HuH-7 (cell line): ENCODE data around the gene DOCK4.
"Not testable (repeated sequence)": the region's sequence is repeated elsewhere in the genome, so short reads cannot be mapped to it uniquely, and the experiment has no call there.

Experiments used
- DNase-seq: peaks from one replicate; pipeline ENCODE4 v3.0.0; 2011; ENCODE audit warnings: low spot score

Gene DOCK4

GRCh38 chr7:111951052-111951451 is 255.1 kb downstream of the DOCK4 start:
- DNase-seq: no peak

- no peak for DNase-seq
Measured at GRCh38 chr7:111942450-111943081, 263.6 kb downstream of the DOCK4 start.

GRCh38 chr7:111937163-111937562 is 269.0 kb downstream of the DOCK4 start:
- DNase-seq: no peak

- no peak for DNase-seq
Measured at GRCh38 chr7:111933609-111934008, 272.6 kb downstream of the DOCK4 start.

- DNase-seq: no peak
Measured at GRCh38 chr7:111931958-111932357, 274.2 kb downstream of the DOCK4 start.

- peak; percentile 45 for DNase-seq
Measured at GRCh38 chr7:111931016-111931517, 275.1 kb downstream of the DOCK4 start.

- DNase-seq: no peak
Measured at GRCh38 chr7:111929264-111929663, 276.9 kb downstream of the DOCK4 start.

GRCh38 chr7:111927353-111928019 is 278.7 kb downstream of the DOCK4 start:
- DNase-seq: no peak

- DNase-seq: no peak
Measured at GRCh38 chr7:111920329-111920728, 285.9 kb downstream of the DOCK4 start.

GRCh38 chr7:111919631-111920179 is 286.5 kb downstream of the DOCK4 start:
- DNase-seq: no peak

GRCh38 chr7:111919164-111919563 is 287.0 kb downstream of the DOCK4 start:
- no peak for DNase-seq

- DNase-seq: no peak
Measured at GRCh38 chr7:111918461-111918860, 287.7 kb downstream of the DOCK4 start.

GRCh38 chr7:111917404-111917803 is 288.8 kb downstream of the DOCK4 start:
- not testable (repeated sequence) for DNase-seq

GRCh38 chr7:111914291-111914690 is 291.9 kb downstream of the DOCK4 start:
- DNase-seq: no peak

GRCh38 chr7:111911166-111911961 is 294.8 kb downstream of the DOCK4 start:
- DNase-seq: no peak

- no peak for DNase-seq
Measured at GRCh38 chr7:111910656-111911055, 295.5 kb downstream of the DOCK4 start.

GRCh38 chr7:111908673-111909072 is 297.5 kb downstream of the DOCK4 start:
- not testable (repeated sequence) for DNase-seq

GRCh38 chr7:111903797-111904196 is 302.4 kb downstream of the DOCK4 start:
- no peak for DNase-seq

GRCh38 chr7:111903016-111903415 is 303.2 kb downstream of the DOCK4 start:
- no peak for DNase-seq

GRCh38 chr7:111900283-111900682 is 305.9 kb downstream of the DOCK4 start:
- DNase-seq: no peak

- no peak for DNase-seq
Measured at GRCh38 chr7:111895049-111895448, 311.1 kb downstream of the DOCK4 start.

GRCh38 chr7:111894518-111894917 is 311.7 kb downstream of the DOCK4 start:
- no peak for DNase-seq

- no peak for DNase-seq
Measured at GRCh38 chr7:111893190-111893589, 313.0 kb downstream of the DOCK4 start.
